HG02642 (cell line): Measurements from ENCODE around the gene NAV2.

Experiments
- ATAC-seq: cut with Tn5 transposase; IDR thresholded peaks from one replicate; pipeline ENCODE4 v1.9.1; 2021; ENCODE audit warnings: mild to moderate bottlenecking; ENCODE audit not compliant: unreplicated experiment, poor library complexity

Gene NAV2

GRCh38 chr11:19739872-19740271, 27.2 kb downstream of the NAV2 start:
- no peak for ATAC-seq

GRCh38 chr11:19740586-19740985, 27.9 kb downstream of the NAV2 start:
- no peak for ATAC-seq

DNA sequence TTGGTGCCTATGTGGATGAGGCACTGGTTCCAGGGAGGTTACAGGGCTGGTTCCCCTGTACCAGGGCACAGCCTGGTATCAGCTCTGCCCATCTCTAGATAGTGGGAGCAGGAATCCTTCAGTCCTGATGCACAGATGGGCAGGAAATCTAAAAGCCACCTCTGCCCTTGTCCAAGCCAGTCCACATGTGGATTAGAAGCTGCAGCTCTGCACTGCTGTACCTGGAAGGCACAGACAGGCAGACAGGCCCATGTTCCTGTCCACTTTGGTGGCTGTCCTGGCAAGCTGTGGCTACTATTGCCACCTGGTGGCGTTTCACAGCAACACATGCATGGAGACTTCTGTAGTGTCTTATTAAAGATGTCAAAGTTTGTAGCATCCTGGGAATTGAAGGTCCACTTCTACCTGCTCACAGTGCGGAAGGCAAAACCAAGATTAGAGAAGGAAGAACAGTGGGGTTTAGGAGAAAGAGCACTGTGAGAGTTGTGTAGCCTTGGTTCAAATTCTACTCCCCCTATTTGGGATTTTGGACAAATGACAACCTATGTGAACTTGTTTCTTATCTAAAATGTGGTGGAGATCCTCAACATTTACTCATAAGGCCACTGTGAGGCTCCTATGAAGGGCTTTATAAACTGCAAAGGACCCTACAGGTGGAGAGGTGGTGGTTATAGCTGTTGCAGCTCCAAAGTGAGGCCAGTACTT, 30.1 kb downstream of the NAV2 start:
- ATAC-seq = peak; percentile 76

- no peak for ATAC-seq
Measured at GRCh38 chr11:19743622-19744021, 31.0 kb downstream of the NAV2 start.

- ATAC-seq = no peak
Measured at GRCh38 chr11:19744130-19744529, 31.5 kb downstream of the NAV2 start.

DNA sequence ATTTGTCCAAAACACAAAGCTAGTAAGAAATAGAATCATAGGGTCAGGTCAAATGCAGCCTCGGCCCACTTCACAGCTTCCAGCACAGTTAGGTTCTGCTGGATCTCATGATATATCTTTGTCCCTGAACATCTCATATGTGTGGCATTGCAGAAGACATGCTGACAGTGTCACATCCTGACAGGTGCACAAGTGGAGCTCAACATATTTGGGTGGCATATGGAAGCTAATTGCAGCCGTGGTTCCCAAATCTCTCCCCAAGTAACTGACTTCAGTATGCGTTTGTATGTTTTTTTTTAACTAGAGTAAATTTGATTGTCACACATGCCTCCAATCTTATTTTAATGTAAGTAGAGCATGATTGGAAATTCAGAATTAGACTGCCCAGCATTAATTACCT, 33.4 kb downstream of the NAV2 start:
- no peak for ATAC-seq

GRCh38 chr11:19747634-19748033, 35.0 kb downstream of the NAV2 start:
- no peak for ATAC-seq

DNA sequence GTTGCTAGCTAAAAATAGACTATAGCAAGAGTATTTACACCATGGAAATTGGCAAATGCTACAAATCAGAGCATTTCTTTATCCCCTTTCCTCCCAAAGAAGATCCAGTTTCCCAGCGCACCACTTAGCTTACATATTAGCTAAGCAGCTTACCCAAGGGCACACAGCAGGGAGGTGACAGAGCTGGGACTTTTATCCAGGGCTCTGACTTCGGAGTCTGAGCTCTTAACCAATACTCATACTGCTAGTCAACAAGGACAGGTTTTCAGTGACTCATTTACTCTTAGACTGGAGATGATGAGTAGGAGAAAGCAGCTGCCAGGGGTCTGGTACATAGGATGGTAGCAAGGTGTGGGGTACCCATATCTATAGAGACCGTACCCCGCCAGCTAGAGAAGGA, 38.4 kb downstream of the NAV2 start:
- ATAC-seq = no peak

DNA sequence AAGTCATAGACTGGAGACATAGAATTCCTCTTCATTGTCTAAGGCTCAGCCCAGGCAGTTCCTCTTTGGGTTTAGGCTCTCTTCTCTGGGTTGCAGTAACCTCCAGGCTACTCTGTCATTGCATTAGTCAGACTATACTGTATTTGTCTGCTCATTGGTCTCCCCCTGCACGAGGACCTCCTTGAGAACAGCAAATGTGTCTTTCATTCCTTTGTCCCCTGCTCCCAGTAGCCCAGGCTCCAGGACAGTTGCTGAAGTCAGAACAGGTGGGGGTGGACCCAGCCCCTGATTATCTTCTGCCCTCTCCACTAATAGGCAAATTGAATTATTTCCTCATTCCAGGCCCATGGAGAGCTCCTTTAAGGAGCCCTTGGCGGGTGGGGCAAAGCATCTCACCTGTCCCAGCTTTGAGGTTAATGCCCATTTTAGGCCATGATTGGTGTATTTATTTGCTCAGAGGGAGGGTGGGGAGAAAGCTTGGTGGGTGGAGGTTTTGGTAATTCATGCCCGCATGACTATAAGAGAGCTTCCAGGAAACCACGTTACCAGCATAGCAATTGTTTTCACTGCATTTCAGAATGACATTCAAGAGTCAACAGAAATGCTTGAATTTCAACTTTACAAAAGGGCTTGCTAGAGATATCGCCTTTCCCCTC, 40.9 kb downstream of the NAV2 start:
- ATAC-seq = no peak

GRCh38 chr11:19756675-19757475, 44.2 kb downstream of the NAV2 start:
- ATAC-seq = no peak

DNA sequence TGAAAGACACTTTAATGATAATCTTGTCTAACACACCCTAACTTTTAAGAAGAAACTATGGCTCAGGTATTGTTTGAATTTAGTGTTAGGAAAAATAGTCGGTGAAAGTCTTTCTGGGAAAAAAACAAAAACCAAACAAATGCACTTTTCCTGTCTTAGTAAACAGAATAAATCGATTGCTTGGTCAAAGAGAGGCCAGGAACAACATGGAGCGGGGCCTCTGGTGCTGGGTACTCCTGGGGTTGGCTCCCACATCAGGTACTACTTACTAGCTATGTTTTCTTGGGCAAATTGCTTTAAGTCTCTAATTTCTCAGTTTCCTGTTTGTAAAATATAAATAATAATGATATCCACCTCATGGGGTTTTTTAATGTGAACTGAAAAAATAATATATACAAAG, 46.8 kb downstream of the NAV2 start:
- no peak for ATAC-seq

GRCh38 chr11:19762266-19762665, 49.6 kb downstream of the NAV2 start:
- no peak for ATAC-seq

GRCh38 chr11:19763330-19763729, 50.7 kb downstream of the NAV2 start:
- no peak for ATAC-seq

GRCh38 chr11:19766206-19766605, 53.6 kb downstream of the NAV2 start:
- ATAC-seq = no peak

- no peak for ATAC-seq
Measured at GRCh38 chr11:19766810-19767209, 54.2 kb downstream of the NAV2 start.

DNA sequence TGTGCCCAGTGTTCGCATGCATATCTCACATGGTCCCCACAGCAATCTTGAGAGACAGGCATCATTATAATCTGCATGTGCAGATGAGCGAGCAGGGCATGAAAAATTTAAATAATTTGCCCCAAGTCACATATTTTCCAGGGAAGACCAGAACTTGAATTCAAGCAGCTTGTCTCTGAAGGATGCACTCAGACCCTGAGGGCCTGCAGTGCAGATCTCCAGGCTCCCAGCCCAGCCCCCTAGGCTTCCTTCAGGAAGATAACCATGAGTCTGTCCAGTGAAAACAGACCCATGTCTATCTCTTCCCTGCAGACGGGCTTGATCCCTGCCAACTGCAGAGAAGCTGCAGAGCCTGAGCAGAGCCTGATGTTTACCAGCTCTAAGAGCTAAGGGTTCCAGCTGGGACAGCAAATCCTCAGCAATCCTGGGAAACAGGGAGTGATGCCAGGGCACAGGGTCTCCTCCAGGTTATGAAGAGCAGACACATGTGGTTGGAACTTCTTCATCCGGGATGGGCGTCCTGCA, 55.1 kb downstream of the NAV2 start:
- ATAC-seq = no peak

DNA sequence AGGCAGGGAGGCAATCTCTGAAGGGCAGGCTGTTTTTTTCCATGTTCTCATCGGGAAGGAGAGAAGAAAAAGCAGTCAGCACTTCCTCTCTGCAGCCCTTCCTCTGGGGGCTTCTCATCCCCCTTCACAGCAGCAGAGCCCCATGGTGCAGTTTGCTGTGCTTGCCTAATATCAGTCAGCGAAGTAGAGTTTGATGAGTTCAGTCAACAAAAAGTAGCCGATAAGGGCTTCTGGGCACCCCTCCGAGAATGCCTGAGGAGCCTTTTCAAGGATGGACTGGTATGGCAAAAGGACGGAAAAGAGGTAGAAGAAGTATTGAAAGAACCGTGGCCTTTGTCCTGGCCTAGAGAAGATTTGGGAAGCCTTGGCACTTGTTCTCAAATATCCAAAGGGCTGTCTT, 55.6 kb downstream of the NAV2 start:
- no peak for ATAC-seq

DNA sequence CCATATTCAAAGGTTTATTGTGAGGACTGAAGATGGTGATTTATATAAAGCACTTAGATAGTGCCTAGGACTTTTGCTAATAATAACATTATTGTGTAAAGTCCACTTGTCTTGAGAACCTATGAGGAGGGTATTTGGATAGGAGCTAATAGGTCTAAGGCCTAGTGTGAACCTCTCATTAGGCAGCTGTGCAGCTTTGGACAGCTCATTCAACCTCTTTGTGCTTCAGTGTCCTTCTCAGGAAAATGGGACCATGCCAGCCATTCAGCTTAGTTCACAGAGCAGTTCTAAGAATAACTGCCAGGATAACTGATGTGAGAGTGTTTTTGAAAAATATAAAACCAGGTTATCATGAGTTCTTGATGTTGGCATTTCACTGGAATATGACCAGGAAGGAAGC, 56.2 kb downstream of the NAV2 start:
- ATAC-seq = no peak

GRCh38 chr11:19769820-19770219, 57.2 kb downstream of the NAV2 start:
- peak; percentile 37 for ATAC-seq

DNA sequence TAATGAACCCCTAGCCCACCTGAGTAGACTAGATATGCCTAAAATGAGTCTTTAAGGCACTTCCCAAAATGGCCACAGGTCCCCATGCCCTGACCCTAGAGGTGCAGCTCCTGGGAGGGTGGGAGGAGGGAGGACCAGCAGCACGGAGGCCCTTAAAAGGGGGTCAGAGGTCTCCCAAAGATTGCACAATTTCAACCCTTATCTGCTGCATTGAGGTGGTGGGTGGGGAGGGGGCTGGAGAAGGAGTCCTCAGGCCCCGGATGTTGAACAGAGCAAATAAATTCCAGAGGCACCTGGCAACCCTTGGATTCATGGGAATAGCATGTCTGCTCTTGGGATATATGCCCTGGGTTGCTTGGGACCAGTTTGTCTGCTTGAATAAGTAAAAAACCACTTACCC, 57.6 kb downstream of the NAV2 start:
- ATAC-seq = no peak

- ATAC-seq = no peak
Measured at GRCh38 chr11:19771463-19771862, 58.8 kb downstream of the NAV2 start.
